ENCODE measurements around the gene WBP1. TPM values are rescaled to one million over a fixed set of nuclear protein-coding genes. Genes with fewer than 3 reads are reported as not detected.
A peak's percentile ranks its signal among the peaks of the same experiment; 100 is the strongest.
"Not testable (repeated sequence)": the region's sequence is repeated elsewhere in the genome, so short reads cannot be mapped to it uniquely, and the experiment has no call there.

WBP1 gene
- total RNA-seq, 1 donor from 2014 or later, result 96.9 TPM

DNA sequence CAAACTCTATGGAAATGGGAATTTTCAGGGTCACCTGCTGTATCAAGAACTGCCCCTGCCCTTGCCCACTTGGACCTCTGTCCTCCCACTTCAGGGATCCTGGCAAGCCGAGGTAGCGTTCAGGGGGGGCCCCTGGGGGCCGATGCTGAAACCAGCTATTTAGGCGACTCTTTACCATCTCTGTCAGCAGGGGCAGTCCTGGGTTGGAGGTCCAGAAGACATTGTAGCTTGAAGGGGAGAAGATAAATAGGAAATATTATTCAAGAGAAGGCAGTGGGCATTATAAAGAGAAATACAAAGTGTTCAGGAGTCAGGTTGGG, 4.5 kb downstream of the WBP1 start:
- no peaks in the 10 kb centered on the region for H3K27me3 ChIP-seq (ENCODE audit: control insufficient read depth, insufficient read depth, low read length)
- H3K4me3 ChIP-seq (ENCODE audit: low read depth, low read length), result no peak overlapping the region
- TF ChIP-seq, protein P1, sequence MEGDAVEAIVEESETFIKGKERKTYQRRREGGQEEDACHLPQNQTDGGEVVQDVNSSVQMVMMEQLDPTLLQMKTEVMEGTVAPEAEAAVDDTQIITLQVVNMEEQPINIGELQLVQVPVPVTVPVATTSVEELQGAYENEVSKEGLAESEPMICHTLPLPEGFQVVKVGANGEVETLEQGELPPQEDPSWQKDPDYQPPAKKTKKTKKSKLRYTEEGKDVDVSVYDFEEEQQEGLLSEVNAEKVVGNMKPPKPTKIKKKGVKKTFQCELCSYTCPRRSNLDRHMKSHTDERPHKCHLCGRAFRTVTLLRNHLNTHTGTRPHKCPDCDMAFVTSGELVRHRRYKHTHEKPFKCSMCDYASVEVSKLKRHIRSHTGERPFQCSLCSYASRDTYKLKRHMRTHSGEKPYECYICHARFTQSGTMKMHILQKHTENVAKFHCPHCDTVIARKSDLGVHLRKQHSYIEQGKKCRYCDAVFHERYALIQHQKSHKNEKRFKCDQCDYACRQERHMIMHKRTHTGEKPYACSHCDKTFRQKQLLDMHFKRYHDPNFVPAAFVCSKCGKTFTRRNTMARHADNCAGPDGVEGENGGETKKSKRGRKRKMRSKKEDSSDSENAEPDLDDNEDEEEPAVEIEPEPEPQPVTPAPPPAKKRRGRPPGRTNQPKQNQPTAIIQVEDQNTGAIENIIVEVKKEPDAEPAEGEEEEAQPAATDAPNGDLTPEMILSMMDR (IDR thresholded peaks at IDR 0.05; ENCODE audit: insufficient read depth, low read length, poor library complexity, severe bottlenecking), result no peak
- no peak for DNase-seq (ENCODE audit: low read depth)
- H3K36me3 ChIP-seq (ENCODE audit: control insufficient read depth, insufficient read depth, low read length), result no peaks in the 10 kb centered on the region

DNA sequence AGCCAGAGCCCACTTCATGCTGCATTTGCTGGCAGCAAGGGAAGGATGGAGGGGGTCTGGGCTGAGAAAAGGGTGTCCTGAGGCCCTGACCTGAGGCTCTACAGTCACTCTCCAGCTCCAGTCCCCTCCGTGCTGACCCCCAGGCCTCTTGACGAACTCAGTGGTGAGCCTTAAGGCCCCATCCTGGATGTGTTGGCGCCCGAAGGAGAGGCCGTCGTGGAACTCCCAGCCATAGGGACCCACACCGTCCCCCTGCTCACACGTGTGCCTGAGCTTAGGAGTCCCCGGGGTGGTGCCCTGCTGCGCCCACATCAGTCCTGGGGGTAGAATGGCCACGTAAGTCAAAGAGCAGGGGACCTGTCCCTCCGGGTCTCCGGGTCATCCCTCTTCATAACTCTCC, 6.2 kb downstream of the WBP1 start:
- peak overlapping the region; percentile 79 for H3K4me3 ChIP-seq (ENCODE audit: low read depth, low read length)
- H3K27me3 ChIP-seq (ENCODE audit: control insufficient read depth, insufficient read depth, low read length), result no peaks in the 10 kb centered on the region
- no peaks in the 10 kb centered on the region for H3K36me3 ChIP-seq (ENCODE audit: control insufficient read depth, insufficient read depth, low read length)
- TF ChIP-seq, protein P1 (IDR thresholded peaks at IDR 0.05; ENCODE audit: insufficient read depth, low read length, poor library complexity, severe bottlenecking), result no peak
- DNase-seq (ENCODE audit: low read depth), result no peak

DNA sequence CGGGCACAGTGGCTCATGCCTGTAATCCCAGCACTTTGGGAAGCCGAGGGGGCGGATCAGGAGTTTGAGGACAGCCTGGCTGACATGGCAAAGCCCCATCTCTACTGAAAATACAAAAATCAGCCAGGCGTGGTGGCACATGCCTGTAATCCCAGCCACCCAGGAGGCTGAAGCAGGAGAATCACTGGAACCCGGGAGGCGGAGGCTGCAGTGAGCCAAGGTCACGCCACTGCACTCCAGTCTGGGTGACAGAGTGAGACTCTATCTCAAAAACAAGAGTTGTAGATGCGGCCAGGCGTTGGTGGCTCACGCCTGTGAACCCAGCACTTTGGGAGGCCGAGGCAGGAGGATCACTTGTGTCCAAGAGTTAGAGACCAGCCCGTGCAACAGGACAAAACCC, 12.5 kb downstream of the WBP1 start:
- not testable (repeated sequence) for H3K4me3 ChIP-seq (ENCODE audit: low read depth, low read length); H3K36me3 ChIP-seq (ENCODE audit: control insufficient read depth, insufficient read depth, low read length); DNase-seq (ENCODE audit: low read depth); H3K27me3 ChIP-seq (ENCODE audit: control insufficient read depth, insufficient read depth, low read length)

DNA sequence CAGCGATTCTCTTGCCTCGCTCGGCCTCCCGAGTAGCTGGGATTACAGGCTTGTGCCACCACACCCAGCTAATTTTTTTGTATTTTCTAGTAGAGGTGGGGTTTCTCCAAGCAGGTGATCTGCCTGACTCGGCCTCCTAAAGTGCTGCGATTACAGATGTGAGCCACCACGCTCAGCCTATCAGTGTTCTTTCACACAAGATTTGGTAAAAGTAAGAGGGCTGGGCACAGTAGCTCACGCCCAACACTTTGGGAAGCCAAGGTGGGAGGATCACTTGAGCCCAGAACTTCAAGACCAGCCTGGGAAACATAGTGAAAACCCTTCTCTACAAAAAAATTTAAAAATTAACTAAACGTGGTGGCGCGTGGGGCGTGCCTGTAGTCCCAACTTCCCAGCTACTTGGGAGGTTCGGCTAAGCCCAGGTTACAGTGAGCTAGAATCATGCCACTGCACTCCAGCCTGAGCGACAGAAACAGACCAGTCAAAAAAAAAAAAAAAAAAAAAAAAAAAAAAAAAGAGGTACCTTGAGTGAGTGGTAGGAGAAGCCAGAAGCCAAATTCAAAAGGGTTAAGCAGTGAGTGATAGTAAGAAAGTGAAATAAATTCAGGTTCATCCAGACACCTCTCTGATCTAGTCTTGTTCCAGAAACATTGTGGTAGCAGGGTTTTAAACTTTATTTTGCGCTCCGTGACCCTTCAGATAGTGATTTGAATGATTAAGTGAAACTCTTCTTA, 13.3 kb downstream of the WBP1 start:
- Histone ChIP-seq H3K27me3 (ENCODE audit: control insufficient read depth, insufficient read depth, low read length) (no peaks in the 10 kb centered on the region), H3K4me3 (ENCODE audit: low read depth, low read length) (peak overlapping the region; percentile 76), H3K36me3 (ENCODE audit: control insufficient read depth, insufficient read depth, low read length) (peaks cover 1% of the 10 kb centered on the region)
- no peak for DNase-seq (ENCODE audit: low read depth)
- TF ChIP-seq, protein P1 (IDR thresholded peaks at IDR 0.05; ENCODE audit: insufficient read depth, low read length, poor library complexity, severe bottlenecking), result no peak

DNA sequence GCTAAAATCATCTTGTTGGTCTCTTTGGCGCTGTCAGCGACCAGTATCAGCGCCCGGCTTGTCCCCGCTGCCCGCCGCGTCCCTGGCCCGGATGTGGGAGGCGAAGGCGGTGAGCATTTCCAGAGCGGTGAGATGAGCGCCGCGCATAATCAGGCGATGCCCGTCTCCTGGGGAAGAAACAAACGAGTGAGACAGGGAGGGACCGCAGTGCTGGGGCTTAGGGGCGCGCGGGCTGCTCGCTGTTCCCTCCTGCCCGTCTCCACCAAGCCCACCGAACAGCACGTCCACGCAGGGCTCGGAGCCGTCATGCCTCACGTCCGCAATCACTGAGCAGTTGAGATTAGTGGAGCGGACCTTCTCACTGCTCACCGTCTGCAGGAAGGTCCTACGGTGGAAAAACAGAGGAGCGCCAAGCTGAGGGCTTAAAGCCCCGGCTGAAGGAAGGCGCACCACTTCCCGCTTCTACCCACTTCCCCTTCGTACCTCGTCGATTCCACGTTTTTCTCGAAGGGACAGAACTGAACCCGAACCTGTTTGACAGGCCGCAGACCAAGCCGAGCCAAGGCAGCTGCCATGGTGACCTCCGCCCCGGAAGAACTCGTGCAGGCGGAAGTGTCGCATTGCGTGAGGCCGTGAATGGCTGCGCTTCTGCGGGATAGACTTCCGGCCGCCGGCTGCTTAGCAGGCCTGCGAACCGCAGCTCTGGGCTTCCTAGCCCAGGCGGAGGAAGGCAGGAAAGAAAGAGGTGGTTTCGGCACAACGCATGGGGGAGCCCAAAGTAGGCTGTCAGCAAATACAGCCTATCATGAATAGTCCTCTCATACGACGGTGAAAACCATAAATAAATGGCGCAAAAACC, 14.1 kb downstream of the WBP1 start, which contains the start of gene MRPL53:
TSS of gene MRPL53 (minus strand) at position 595 of the 859 bp plus-strand sequence. CDS start at position 575, 20 bp downstream.
- TF ChIP-seq, protein P1 (IDR thresholded peaks at IDR 0.05; ENCODE audit: insufficient read depth, low read length, poor library complexity, severe bottlenecking), result no peak
- peak; percentile 56 for DNase-seq (ENCODE audit: low read depth)
- no peaks in the 10 kb centered on the region for H3K27me3 ChIP-seq (ENCODE audit: control insufficient read depth, insufficient read depth, low read length)
- peak within 1 kb of the TSS; percentile 76 for H3K4me3 ChIP-seq (ENCODE audit: low read depth, low read length)
- peaks cover 1% of the 10 kb centered on the region for H3K36me3 ChIP-seq (ENCODE audit: control insufficient read depth, insufficient read depth, low read length)

DNA sequence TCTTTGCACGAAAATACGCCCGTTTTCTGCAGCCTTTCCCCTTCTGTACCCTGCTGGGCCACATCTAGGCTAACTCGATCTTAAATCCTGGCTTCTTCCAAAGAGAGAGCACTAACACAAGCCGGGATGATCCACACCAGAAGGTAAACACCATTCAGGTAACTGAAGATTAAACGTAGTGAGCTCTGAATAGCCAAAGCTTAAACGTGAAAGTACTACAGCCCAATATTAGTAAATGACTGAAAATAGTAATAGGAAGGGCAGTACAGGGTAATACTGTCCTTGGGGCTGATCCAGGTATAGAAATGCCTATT, 14.7 kb downstream of the WBP1 start:
- DNase-seq (ENCODE audit: low read depth), result no peak
- TF ChIP-seq, protein P1 (IDR thresholded peaks at IDR 0.05; ENCODE audit: insufficient read depth, low read length, poor library complexity, severe bottlenecking), result no peak
- H3K36me3 ChIP-seq (ENCODE audit: control insufficient read depth, insufficient read depth, low read length), result peaks cover 1% of the 10 kb centered on the region
- peak overlapping the region; percentile 76 for H3K4me3 ChIP-seq (ENCODE audit: low read depth, low read length)
- no peaks in the 10 kb centered on the region for H3K27me3 ChIP-seq (ENCODE audit: control insufficient read depth, insufficient read depth, low read length)
